ENCODE measurements around the gene IRS2.
"Not testable (repeated sequence)": the region's sequence is repeated elsewhere in the genome, so short reads cannot be mapped to it uniquely, and the experiment has no call there.

IRS2 gene

GRCh38 chr13:109786457-109787134, at the start of gene IRS2:
TSS of gene IRS2 (minus strand) at chr13:109786583. CDS start at chr13:109786053, 530 bp downstream.
- peak; percentile 98 for DNase-seq

- DNase-seq, result no peak
Observed at GRCh38 chr13:109834973-109835720, 48.8 kb upstream of the IRS2 start.

- DNase-seq, result no peak
Observed at GRCh38 chr13:109833940-109834339, 47.6 kb upstream of the IRS2 start.

GRCh38 chr13:109833071-109833470, 46.7 kb upstream of the IRS2 start:
- DNase-seq, result no peak

GRCh38 chr13:109828591-109829316, 42.4 kb upstream of the IRS2 start:
- not testable (repeated sequence) for DNase-seq

GRCh38 chr13:109823201-109823600, 36.8 kb upstream of the IRS2 start:
- DNase-seq, result not testable (repeated sequence)

GRCh38 chr13:109821103-109821502, 34.7 kb upstream of the IRS2 start:
- peak; percentile 25 for DNase-seq

- DNase-seq, result no peak
Observed at GRCh38 chr13:109819874-109820273, 33.5 kb upstream of the IRS2 start.

GRCh38 chr13:109818886-109819285, 32.5 kb upstream of the IRS2 start:
- no peak for DNase-seq

- peak; percentile 84 for DNase-seq
Observed at GRCh38 chr13:109817591-109818535, 31.5 kb upstream of the IRS2 start.

GRCh38 chr13:109816808-109817203, 30.4 kb upstream of the IRS2 start:
- no peak for DNase-seq

GRCh38 chr13:109816112-109816807, 29.9 kb upstream of the IRS2 start:
- no peak for DNase-seq

- no peak for DNase-seq
Observed at GRCh38 chr13:109815651-109816050, 29.3 kb upstream of the IRS2 start.

- no peak for DNase-seq
Observed at GRCh38 chr13:109813663-109814062, 27.3 kb upstream of the IRS2 start.

GRCh38 chr13:109812382-109812781, 26.0 kb upstream of the IRS2 start:
- no peak for DNase-seq

- no peak for DNase-seq
Observed at GRCh38 chr13:109810761-109811510, 24.6 kb upstream of the IRS2 start.

GRCh38 chr13:109809216-109809932, 23.0 kb upstream of the IRS2 start:
- DNase-seq, result no peak

GRCh38 chr13:109807345-109807744, 21.0 kb upstream of the IRS2 start:
- DNase-seq, result no peak

GRCh38 chr13:109804654-109805053, 18.3 kb upstream of the IRS2 start:
- no peak for DNase-seq

GRCh38 chr13:109803825-109804224, 17.4 kb upstream of the IRS2 start:
- DNase-seq, result no peak
